Activated CD8-positive, alpha-beta memory T cell treated with anti-CD3 and anti-CD28 coated beads, Interleukin-2, amount 50 U/mL, for 24 hours (primary cell): ENCODE measurements around the gene PHF2.

ENCODE experiments used
- DNase-seq: peaks from one replicate; pipeline ENCODE4 v3.0.0-alpha.2; 2020; ENCODE audit errors: extremely low read depth

Gene PHF2

GRCh38 chr9:93568169-93568568 is 8.2 kb upstream of the PHF2 start:
- no peak for DNase-seq

- no peak for DNase-seq
These were observed 6.7 kb upstream of the PHF2 start for GRCh38 chr9:93569621-93570174.

- no peak for DNase-seq
These were observed 4.2 kb upstream of the PHF2 start for GRCh38 chr9:93572221-93572620.

DNA sequence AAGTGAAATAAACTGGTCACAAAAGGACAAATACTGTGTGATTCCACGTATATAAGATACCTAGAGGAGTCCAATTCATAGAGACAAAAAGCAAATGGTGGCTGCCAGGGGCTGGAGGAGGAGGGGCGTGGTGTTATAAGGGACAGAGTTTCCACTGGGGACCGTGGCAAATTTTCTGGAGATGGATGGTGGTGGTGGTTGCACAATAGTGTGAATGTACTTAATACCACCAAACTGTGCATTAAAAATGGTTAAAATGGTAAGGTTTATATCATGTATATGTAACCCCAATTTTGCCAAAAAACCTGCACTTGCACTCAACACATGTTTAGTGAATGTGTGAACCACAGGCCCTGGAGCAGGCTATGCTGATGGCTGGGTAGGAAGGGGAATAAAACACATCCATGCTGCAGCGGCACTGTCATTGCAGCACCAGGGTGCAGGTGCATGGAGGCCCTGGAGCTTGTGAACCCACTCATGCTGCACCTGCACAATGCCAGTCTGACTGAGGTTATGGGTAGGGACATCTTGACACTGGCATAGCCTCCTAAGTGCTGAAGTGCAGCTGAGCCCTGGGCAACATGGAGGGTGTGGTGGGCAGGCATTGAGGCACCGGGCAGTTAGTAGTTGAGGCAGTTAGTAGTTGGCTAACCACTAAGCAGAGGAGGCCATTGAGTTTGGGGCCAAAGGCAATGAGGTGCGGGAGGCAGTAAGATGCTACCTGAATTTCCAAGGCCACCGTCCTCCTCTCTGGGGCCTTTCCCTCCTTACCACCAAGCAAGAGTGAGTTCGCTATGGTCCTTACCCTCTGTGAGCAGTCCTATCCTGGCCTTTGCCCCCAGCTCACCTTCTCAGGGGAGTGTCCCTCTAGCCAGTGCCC is 3.5 kb upstream of the PHF2 start:
- no peak for DNase-seq

- DNase-seq = no peak
These were observed 2.9 kb upstream of the PHF2 start for GRCh38 chr9:93573516-93573828.

DNA sequence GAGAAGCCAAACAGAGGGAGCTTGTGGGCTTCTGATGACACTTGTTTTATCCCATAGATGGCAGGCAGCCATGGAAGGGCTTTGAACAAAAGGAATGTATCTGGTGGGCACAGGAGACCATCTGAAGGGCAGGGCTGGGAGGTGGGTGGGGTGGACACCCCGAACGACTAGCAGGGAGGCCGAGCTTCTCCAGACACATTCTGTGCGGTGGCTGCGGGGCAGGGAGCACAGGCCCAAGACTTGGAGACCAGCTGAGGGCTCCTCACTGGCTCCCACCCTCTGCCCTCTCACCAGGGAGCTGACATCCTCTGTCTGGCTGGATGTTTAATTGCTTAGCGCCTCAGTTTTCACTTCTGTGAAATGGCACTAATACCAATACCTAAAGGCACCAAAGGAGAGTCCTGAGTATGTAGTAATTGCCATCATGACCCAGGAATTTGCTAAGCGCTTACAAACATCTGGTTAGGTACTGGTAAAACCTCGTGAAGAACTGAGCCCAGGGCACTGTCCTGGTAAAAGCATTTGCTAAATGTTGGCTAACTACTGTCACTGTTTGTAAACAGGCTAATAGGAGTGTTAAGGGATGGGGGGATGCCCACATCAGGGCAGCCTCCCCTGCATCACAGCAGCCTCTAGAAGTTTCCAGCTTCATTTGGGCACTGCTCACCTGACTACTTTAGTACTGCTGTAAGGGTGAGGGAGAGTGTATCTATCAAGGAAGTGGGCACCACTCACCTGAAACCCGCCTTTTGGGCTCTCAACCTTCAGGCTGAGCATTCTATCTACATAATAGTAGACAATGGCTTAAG is 2.1 kb upstream of the PHF2 start:
- no peak for DNase-seq

GRCh38 chr9:93574900-93575795 is 1.2 kb upstream of the PHF2 start:
- DNase-seq = no peak

DNA sequence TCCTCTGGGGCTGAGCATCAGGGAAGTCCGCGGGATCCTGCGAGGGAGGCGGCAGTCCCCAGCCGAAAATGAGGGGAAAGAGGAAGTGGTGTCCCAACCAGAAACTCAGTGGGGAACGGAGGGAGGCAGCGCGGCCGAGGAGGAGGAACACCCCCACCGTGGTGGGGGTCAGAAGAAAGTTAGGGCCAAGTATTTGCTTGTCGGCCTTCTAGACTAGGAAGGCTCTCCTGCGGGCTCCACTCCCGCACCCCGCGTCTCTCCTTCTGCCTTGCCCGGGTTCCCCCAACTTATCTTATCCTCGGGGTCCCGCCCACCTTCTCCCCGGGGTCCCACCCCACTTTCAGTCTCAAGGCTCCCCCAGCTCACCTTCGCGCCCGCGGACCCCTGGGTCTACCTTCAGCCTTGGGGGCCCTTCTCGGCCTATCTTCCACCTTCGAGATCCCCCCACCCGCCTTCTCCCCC is 557 bp upstream of the PHF2 start:
- no peak for DNase-seq

GRCh38 chr9:93577078-93577974 is 942 bp downstream of the PHF2 start:
- no peak for DNase-seq

DNA sequence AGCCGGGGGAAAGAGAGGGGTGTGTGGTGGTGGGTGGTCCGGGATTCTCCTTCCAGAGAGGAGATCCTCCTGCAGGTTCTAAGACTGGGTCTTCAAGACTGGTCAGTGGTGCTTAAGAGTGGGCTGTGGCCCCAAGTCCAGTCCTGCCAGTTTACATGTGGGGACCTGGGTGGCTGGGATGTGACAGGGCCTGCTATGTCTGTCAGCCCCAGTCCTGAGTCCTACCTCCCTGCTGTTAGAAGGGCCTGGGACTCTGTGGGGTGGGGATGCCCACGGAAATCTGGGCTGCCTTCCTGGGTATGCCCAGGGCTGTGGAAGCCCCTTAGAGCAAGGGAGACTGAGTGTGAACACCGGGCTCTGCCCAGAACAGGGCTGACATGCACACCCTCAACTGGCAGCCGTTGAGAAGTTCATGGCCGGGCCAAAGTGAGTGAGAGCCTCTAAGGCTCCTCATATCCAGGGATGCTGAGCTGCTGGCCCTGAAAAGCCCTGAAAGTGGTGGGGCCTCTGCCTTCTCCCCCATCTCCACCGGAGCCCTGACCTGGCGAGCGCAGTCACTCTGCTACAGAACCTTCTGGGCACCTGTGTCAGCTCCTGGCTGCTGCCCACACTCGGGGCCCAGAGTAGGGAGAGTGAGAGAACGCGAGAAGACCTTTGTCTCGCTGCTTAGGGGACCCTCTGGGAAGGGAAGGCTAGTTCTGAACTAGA is 1.7 kb downstream of the PHF2 start:
- DNase-seq = no peak

DNA sequence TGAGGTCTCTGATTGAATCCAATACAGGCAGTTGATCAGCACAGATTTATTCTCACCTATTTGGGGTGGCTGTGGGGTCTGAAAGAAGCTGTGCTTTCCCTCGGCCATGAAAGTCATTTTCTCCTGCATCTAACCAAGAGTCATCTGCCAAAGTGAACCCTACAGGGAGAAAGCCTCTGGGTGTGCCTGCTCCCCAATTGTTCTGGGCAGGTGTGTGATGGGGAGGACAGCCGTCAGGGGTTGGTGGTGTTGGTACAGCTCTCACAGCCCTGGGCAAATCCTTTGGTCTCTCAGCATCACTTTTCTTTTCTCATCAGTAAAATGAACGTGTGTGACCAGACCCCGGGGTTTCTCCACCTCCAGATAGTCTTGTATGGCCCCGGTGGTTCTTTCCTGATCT is 2.5 kb downstream of the PHF2 start:
- no peak for DNase-seq

DNA sequence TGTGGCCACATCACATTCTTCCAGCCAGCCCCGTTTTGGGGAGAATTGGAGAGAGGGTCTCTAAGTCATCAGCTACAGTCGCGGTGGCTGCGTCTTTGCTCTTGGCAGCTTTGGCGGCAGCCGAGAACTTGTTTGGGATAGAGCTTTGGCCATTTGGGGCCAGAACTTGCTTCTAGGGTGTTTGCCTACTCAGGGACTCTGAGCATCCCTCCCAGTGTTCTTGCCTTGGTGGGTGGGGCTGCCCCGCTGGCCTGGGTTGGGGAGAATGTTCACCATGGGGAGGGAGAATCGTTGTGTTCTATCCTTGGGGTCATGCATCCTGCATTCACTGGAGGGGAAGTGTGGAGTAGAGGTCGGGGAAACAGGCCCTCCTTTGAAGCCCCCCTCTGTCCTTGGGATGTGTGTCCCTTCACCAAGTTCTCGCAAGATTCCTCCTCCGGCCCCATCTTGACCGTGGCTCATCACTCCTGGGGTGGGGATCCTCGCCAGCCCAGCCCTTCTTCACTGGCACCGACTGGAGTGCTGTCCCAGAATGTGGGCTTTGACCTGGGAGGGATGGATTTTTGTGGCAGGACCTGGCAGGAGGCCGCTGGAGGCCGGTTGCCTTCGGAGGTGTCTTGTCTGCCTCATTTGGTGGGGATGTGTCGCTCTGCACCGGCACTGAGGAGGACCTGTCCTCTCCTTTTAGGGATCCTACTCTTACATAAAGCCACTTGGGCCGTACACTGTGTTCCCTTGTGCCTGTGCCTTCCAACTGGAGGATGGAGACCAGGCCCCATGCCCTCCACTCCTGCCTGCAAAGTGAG is 3.5 kb downstream of the PHF2 start:
- DNase-seq = no peak

- no peak for DNase-seq
These were observed 4.4 kb downstream of the PHF2 start for GRCh38 chr9:93580654-93581380.

DNA sequence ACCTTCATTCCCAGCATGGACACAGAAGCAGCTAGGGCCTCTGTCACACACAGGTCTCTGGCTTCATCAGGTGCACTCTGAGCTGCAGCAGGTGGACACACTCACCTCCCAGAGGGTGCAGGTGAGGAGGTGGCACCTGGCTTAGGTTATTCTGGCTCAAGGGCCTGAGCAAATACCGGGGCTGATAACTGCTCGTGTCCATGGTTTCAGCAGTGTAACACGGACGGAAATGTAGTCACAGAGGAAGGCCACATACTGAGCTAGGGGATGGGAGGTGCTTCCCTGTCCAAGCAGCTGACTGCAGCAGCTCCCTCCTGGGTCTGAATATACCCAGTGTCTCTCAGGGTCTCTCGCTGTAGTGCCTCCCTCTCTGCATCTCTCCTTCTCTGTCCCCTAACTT is 5.7 kb downstream of the PHF2 start:
- no peak for DNase-seq

- DNase-seq = no peak
These were observed 6.2 kb downstream of the PHF2 start for GRCh38 chr9:93582550-93582949.

- DNase-seq = no peak
These were observed 8.9 kb downstream of the PHF2 start for GRCh38 chr9:93585259-93585658.

GRCh38 chr9:93585695-93586094 is 9.3 kb downstream of the PHF2 start:
- DNase-seq = no peak

GRCh38 chr9:93586290-93587057 is 10.1 kb downstream of the PHF2 start:
- no peak for DNase-seq
